HG02610 (cell line): ENCODE measurements around the gene PDGFA.

Experiments
- ATAC-seq: cut with Tn5 transposase; IDR thresholded peaks from one replicate; pipeline ENCODE4 v1.9.1; 2021; ENCODE audit warnings: mild to moderate bottlenecking, moderate library complexity; ENCODE audit not compliant: unreplicated experiment

PDGFA gene

GRCh38 chr7:505171-505570 is 14.5 kb downstream of the PDGFA start:
- ATAC-seq, result no peak

GRCh38 chr7:504221-505111 is 15.2 kb downstream of the PDGFA start:
- ATAC-seq, result no peak

DNA sequence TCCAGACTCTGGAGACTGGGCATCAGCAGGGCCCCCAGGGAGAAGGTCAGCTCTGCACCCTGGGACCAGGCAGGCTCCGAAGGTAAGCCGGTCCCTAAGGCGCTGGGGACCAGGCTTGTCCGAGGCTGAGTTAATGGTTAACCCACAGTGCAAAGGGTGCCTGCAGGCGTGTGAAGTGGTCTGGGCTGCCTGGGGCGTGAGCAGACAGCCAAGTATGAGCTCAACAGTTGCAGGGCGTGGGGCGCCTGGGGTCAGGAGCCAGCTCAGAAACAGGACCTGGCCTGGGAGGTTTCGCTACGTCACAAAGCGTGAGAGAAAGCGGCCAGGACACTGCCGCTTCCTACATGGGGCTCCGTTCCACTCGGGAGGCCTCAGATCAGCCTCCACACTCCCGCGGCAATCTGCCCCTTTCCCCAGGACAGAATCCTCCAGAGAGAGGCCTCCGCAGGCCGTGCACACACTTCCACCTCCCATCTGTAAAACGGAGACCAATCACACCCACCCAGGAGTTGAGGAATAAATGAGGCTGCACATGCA is 16.0 kb downstream of the PDGFA start:
- no peak for ATAC-seq

DNA sequence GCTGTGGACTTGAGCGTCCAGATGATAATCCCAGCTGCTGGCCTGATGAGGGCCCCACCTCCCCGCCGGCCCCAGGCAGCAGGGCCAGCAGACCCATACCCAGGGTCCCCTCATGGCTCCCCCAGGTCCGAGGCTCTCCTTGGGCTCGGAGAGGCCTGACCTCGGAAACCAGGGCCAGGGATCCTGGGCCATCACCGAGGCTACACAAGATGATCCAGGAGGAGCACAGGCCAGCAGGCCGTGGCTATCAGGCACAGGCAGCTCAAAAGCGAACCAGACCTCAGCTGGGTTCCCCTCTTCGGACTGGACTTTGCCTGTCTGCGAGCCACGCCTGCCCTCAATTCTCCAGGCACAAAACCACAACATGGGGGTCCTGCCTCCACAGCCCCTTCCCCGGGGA is 17.4 kb downstream of the PDGFA start:
- no peak for ATAC-seq

DNA sequence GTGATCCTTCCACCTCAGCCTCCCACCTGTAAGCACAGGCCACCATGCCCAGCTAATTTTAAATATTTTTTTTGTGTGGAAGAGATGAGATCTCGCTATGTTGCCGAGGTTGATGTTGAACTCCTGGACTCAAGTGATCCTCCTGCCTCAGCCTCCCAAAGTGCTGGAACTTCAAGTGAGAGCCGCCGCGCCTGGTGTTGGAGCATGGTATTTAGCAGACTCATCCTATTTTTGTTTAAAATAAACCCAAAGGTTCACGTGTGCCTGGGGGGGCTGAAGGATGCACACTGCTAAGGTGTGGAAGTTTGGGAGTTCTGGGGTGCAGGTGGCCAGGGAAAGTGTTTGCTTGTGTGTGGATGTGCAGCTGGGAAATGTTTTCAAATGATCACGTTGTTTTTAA is 18.1 kb downstream of the PDGFA start:
- ATAC-seq, result no peak

GRCh38 chr7:500521-501420 is 18.9 kb downstream of the PDGFA start:
- no peak for ATAC-seq

DNA sequence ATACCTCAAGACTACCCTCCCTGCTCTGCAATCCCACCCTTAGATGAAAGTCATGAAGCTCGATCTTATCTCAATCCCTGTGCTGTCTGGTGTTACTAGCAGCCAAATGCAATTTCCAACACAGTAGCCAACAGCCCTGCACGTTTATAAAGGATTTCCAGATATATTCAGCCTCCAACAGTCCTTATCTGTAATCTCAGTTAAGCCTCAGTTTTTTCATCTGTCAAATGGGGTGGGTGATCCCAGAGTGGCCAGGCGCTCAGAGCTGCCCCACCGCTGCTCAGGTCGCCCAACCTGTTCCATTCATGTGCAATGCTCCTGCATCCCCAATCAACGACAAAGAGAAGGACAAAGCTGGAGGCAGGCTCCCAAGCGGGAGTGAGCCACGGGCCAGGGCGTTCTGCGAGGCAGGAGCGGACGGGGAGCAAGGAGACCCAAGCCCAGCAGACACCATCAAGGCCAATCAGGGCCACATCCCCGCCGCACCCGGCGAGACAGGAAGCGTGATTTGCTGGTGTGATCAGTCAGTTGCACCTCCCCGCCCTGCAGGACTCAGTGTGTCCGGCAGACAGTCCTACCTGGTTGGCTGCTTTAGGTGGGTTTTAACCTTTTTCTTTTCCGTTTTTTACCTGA is 19.7 kb downstream of the PDGFA start:
- no peak for ATAC-seq

GRCh38 chr7:498678-499641 is 20.7 kb downstream of the PDGFA start:
- no peak for ATAC-seq

DNA sequence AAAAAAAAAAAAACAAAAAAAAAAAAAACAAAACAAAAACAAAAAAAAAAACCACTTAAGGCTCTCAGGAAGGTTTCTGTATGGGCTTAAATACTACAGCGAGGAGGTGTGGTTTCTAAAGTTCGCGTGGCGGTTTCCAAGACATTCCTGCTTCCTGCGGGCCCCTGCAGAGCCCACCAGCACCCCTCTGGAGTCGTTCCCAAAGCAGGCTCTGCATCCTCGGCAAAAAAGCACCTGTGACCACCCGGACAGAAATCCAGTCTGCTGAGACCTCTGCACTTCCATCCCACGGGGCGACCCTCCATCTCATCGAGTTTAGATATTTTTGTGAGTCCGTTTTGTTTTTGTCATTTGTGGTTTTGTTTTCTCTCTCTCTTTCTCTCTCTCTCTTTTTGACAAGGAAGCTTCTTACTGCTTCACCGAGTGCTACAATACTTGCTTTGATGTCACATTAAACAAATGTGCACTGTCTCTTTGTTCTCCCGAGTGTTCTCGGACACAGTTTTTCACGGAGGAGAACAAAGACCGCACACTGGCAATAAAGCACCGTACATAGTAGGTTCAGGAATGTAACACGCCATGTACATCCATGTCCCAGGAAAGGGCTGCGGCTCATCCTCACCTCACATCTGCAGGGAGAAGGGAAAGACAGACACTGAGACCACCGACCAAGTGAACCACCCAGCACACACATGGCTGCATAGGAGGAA is 21.5 kb downstream of the PDGFA start:
- no peak for ATAC-seq

GRCh38 chr7:497346-497745 is 22.3 kb downstream of the PDGFA start:
- ATAC-seq, result no peak

DNA sequence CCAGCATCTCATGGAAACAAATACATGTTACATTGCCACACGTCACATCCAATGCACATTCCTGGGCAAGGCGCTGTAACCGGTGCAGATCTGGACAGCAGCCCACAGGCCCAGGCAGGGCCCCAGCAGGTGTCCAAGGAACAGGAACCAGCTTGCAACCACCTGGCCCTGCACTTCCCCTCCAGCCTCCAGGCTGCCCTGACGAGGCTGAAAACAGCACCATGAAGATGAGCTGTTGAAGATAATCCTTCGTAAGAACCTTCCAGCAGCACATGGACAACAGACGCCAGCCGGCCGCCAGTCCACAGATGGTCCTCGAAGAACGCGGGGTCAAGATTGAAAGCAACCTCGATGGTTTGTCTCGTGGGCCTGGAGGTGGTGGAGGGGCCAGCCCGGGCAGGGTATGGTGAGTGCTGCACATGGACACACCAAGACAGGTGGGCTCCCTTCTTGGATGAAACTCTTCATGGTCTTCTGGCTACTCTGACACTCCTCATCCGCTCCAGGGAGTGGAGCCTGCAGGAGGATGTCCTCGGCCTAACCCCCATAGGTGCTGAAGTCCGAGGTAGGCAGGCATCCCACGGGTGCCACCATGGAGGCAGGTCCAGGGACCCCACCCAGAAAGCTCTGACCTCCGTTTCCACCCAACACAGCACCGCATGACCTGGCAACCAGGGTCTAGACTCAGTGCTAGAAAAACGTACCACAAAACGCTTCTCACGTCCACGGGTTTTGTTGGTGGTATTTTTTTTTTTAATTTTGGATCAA is 22.9 kb downstream of the PDGFA start:
- no peak for ATAC-seq

DNA sequence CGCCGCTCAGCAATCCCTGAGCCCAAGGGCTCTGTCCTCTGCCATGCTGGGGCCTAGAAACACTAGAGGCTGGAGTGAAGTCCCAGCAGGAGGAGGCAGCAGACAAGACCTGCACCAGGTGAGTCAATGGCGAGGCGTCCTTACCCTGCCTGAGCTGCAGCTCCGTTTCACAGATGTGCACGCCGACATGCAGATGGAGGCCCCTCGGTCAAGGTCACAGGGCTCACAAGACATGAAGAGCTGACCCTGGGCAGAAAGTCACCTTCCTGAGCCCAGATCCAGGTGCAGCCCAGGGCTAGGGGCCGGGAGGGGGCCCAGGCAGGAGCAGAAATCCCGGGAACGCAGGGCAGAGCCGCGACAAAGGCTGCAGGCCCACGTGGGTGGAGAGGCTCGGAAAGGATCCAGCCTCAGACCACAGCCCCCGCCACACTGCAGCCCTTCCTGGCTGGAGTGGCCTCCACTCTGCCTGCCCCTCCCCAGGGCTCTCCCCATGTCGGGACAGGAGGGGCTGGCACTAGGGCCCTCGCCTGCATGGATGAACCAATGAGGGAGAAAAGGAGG is 23.8 kb downstream of the PDGFA start:
- ATAC-seq, result no peak

GRCh38 chr7:495326-495725 is 24.3 kb downstream of the PDGFA start:
- no peak for ATAC-seq

- no peak for ATAC-seq
These were observed 24.7 kb downstream of the PDGFA start for GRCh38 chr7:494906-495305.

DNA sequence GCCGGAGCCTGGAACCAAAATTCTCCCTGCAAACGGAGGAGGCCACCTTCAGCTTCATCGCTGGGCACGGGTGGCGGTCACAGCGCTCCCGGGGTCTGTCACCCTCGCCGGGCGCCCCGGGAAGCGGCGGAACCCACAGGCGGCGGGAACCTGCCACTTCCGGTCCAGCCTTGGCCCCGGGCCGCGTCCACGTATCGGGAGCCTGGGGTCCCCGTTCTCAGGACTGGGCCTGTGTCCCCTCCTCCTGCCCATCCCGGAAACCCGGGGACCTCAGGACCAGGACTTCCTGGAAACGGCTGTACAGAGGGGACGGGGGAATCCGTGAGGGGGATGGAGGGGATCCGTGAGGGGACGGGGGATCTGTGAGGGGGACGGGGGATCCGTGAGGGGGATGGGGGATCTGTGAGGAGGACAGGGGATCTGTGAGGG is 25.4 kb downstream of the PDGFA start:
- no peak for ATAC-seq

GRCh38 chr7:493661-494251 is 25.9 kb downstream of the PDGFA start:
- no peak for ATAC-seq

GRCh38 chr7:492714-493065 is 27.0 kb downstream of the PDGFA start:
- no peak for ATAC-seq
